Hematopoietic multipotent progenitor cell treated with erythropoietin and hydrocortisone succinate and interleukin-3 and kit ligand, for 8 days (in vitro differentiated cells): ENCODE measurements around the gene TTC29.
"Not testable (repeated sequence)": the region's sequence is repeated elsewhere in the genome, so short reads cannot be mapped to it uniquely, and the experiment has no call there.

Experiments used
- DNase-seq: peaks from one replicate; pipeline ENCODE4 v3.0.0-alpha.2; 2015

Gene TTC29

DNA sequence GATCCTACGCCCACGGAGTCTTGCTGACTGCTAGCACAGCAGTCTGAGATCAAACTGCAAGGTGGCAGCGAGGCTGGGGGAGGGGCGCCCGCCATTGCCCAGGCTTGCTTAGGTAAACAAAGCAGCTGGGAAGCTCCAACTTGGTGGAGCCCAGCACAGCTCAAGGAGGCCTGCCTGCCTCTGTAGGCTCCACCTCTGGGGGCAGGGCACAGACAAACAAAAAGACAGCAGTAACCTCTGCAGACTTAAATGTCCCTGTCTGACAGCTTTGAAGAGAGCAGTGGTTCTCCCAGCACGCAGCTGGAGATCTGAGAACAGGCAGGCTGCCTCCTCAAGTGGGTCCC is 281.7 kb downstream of the TTC29 start:
- not testable (repeated sequence) for DNase-seq

DNA sequence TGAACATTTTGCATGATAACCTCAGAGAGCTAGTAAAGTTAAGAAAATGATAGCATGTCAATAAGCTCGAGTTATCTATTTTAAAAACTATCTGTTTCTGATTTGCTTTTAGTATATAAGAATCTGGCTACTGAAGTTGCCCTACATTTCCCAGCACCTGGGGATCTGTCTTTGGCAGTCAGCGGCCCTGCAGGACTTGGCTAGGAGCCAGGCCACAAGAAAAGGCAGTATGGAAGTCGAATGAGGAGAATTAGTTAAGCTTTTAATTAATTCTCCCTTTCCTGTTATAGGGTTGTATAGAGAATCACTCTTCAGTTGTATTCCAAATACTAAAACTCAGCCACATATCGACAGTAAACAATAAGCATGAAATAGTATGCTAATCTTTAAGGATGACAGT is 284.3 kb downstream of the TTC29 start:
- DNase-seq = no peak
